K562 (cell line): ENCODE measurements around the gene MC1R.

Experiments used
- BRD4 ChIP-seq: fragments of 200-600 bp; sonication (generic); IDR thresholded peaks from 2 replicates; pipeline ENCODE4 v1.6.1; 2017; ENCODE audit warnings: inconsistent platforms
- CTCF ChIP-seq, 3 experiments: IDR thresholded peaks in 2 of 3; conservative IDR thresholded peaks in 1 of 3; 2 replicates each; pipeline ENCODE4 v1.5.1; 2011 to 2012; ENCODE audit warnings: low read length in 3 of 3, mild to moderate bottlenecking in 3 of 3, control low read depth in 2 of 3, improper control_type of control experiment in 1 of 3, inconsistent platforms in 1 of 3, low read depth in 1 of 3, mixed read lengths in 1 of 3, moderate library complexity in 1 of 3; ENCODE audit not compliant: insufficient read depth in 2 of 3
- HDAC2 ChIP-seq: fragments of 450-650 bp; IDR thresholded peaks from 2 replicates; pipeline ENCODE4 v1.6.1; 2016; ENCODE audit warnings: mild to moderate bottlenecking
- HOMEZ ChIP-seq: fragments of 250-450 bp; sonication (Bioruptor Pico); IDR thresholded peaks from 2 replicates; pipeline ENCODE4 v1.4.0; 2020; ENCODE audit warnings: mild to moderate bottlenecking, moderate library complexity
- MEIS2 ChIP-seq: fragments of 450-650 bp; IDR thresholded peaks from 2 replicates; pipeline ENCODE4 v1.6.1; 2014; ENCODE audit warnings: mild to moderate bottlenecking; ENCODE audit not compliant: partially characterized antibody
- MXI1 ChIP-seq: IDR thresholded peaks from 2 replicates; pipeline ENCODE4 v1.6.1; 2011; ENCODE audit warnings: low read depth, mild to moderate bottlenecking, improper control_type of control experiment, low read length
- NR1H2 ChIP-seq: sonication (generic); formaldehyde crosslinking; IDR thresholded peaks from 2 replicates; pipeline ENCODE4 v1.4.0; 2020; ENCODE audit warnings: mild to moderate bottlenecking, missing genetic modification reagents
- POLR2AphosphoS5 ChIP-seq: IDR thresholded peaks from 2 replicates; pipeline ENCODE4 v1.6.1; 2011; ENCODE audit warnings: mild to moderate bottlenecking, low read depth, low read length, moderate library complexity; ENCODE audit not compliant: control insufficient read depth, insufficient read depth
- PYGO2 ChIP-seq: fragments of 450-650 bp; IDR thresholded peaks from 2 replicates; pipeline ENCODE4 v1.6.1; 2016; ENCODE audit warnings: mild to moderate bottlenecking, missing genetic modification characterization, moderate library complexity, missing compliant biosample characterization
- SP1 ChIP-seq: sonication (generic); formaldehyde crosslinking; IDR thresholded peaks from 2 replicates; pipeline ENCODE4 v1.8.1; 2022; ENCODE audit warnings: mild to moderate bottlenecking, missing genetic modification reagents
- TAF1 ChIP-seq: IDR thresholded peaks from 2 replicates; pipeline ENCODE4 v1.6.1; 2011; ENCODE audit warnings: mild to moderate bottlenecking, low read length, moderate library complexity; ENCODE audit not compliant: insufficient read depth, control insufficient read depth, severe bottlenecking; ENCODE audit errors: extremely low read depth
- TF ChIP-seq, protein P1 (sequence below): fragments of 450-650 bp; IDR thresholded peaks from 2 replicates; pipeline ENCODE4 v1.6.1; 2017; ENCODE audit warnings: antibody characterized with exemption, mild to moderate bottlenecking

DNA sequence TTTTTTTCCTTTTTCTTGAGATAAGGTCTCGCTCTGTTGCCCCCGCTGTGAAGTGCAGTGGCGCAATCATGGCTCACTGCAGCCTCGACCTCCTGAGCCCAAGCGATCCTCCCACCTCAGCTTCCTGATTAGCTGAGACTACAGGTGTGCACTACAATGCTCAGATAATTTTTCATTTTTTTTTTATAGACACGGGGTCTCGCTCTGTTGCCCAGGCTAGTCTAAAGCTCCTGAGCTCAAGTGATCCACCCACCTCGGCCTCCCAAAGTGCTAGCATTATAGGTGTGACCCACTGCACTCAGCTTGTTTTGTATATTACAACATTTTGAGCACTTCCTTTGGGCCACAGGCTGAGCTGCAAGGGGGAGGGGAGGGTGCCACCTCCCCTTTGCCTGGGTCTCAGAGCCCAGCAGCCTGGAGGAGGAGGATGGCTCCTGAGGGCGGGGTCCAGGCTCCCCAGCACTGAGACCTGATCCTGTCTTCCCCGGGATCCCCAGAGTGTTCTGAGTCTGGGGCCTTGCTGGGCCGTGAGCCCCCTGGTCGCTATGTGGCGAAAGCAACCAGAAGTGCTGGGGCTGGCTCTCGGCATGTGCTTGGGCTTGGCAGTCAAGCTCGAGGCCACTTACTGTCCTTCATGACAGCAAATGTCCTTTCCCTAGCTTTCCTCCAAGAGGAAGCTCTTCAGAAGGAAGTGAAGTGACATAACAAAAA is 38.0 kb downstream of the MC1R start:
- TF ChIP-seq MEIS2, result no peak
- no peak for TF ChIP-seq POLR2AphosphoS5
- TF ChIP-seq CTCF (IDR thresholded peaks at IDR 0.05 in 2 of 3, conservative IDR thresholded peaks at IDR 0.05 in 1 of 3; ENCODE audit: insufficient read depth in 2 of 3, low read depth in 1 of 3, low read length in 3 of 3), result no peak
- no peak for TF ChIP-seq NR1H2 (CRISPR knock-in tag)
- TF ChIP-seq PYGO2 (tag), result no peak
- TF ChIP-seq HOMEZ, result no peak
- TF ChIP-seq BRD4, result no peak
- no peak for TF ChIP-seq SP1 (CRISPR knock-in tag)
- no peak for TF ChIP-seq MXI1
- no peak for TF ChIP-seq TAF1
- no peak for TF ChIP-seq HDAC2
- TF ChIP-seq, protein P1, sequence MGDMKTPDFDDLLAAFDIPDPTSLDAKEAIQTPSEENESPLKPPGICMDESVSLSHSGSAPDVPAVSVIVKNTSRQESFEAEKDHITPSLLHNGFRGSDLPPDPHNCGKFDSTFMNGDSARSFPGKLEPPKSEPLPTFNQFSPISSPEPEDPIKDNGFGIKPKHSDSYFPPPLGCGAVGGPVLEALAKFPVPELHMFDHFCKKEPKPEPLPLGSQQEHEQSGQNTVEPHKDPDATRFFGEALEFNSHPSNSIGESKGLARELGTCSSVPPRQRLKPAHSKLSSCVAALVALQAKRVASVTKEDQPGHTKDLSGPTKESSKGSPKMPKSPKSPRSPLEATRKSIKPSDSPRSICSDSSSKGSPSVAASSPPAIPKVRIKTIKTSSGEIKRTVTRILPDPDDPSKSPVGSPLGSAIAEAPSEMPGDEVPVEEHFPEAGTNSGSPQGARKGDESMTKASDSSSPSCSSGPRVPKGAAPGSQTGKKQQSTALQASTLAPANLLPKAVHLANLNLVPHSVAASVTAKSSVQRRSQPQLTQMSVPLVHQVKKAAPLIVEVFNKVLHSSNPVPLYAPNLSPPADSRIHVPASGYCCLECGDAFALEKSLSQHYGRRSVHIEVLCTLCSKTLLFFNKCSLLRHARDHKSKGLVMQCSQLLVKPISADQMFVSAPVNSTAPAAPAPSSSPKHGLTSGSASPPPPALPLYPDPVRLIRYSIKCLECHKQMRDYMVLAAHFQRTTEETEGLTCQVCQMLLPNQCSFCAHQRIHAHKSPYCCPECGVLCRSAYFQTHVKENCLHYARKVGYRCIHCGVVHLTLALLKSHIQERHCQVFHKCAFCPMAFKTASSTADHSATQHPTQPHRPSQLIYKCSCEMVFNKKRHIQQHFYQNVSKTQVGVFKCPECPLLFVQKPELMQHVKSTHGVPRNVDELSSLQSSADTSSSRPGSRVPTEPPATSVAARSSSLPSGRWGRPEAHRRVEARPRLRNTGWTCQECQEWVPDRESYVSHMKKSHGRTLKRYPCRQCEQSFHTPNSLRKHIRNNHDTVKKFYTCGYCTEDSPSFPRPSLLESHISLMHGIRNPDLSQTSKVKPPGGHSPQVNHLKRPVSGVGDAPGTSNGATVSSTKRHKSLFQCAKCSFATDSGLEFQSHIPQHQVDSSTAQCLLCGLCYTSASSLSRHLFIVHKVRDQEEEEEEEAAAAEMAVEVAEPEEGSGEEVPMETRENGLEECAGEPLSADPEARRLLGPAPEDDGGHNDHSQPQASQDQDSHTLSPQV, result no peak
